ENCODE measurements around the gene PKIB.
"Not testable (repeated sequence)": the region's sequence is repeated elsewhere in the genome, so short reads cannot be mapped to it uniquely, and the experiment has no call there.

Gene PKIB

GRCh38 chr6:122621638-122622037, 11.4 kb downstream of the PKIB start:
- DNase-seq: no peak

- DNase-seq: no peak
Measured at GRCh38 chr6:122622479-122622878, 12.3 kb downstream of the PKIB start.

GRCh38 chr6:122623279-122623678, 13.1 kb downstream of the PKIB start:
- no peak for DNase-seq

GRCh38 chr6:122624853-122625252, 14.6 kb downstream of the PKIB start:
- DNase-seq: no peak

GRCh38 chr6:122628714-122629113, 18.5 kb downstream of the PKIB start:
- no peak for DNase-seq

GRCh38 chr6:122631571-122632249, 21.5 kb downstream of the PKIB start:
- no peak for DNase-seq

- no peak for DNase-seq
Measured at GRCh38 chr6:122640366-122640765, 30.2 kb downstream of the PKIB start.

- DNase-seq: no peak
Measured at GRCh38 chr6:122641819-122642218, 31.6 kb downstream of the PKIB start.

- DNase-seq: not testable (repeated sequence)
Measured at GRCh38 chr6:122642604-122643003, 32.4 kb downstream of the PKIB start.

- DNase-seq: no peak
Measured at GRCh38 chr6:122645256-122645655, 35.1 kb downstream of the PKIB start.

- no peak for DNase-seq
Measured at GRCh38 chr6:122647765-122648164, 37.6 kb downstream of the PKIB start.

- no peak for DNase-seq
Measured at GRCh38 chr6:122648726-122649125, 38.5 kb downstream of the PKIB start.

GRCh38 chr6:122649701-122650100, 39.5 kb downstream of the PKIB start:
- no peak for DNase-seq

GRCh38 chr6:122650403-122650802, 40.2 kb downstream of the PKIB start:
- DNase-seq: no peak

- DNase-seq: no peak
Measured at GRCh38 chr6:122651031-122651430, 40.8 kb downstream of the PKIB start.

- no peak for DNase-seq
Measured at GRCh38 chr6:122651604-122652003, 41.4 kb downstream of the PKIB start.

- no peak for DNase-seq
Measured at GRCh38 chr6:122652431-122652830, 42.2 kb downstream of the PKIB start.

- DNase-seq: no peak
Measured at GRCh38 chr6:122653094-122653493, 42.9 kb downstream of the PKIB start.

- DNase-seq: no peak
Measured at GRCh38 chr6:122654012-122654411, 43.8 kb downstream of the PKIB start.

- DNase-seq: no peak
Measured at GRCh38 chr6:122657601-122658000, 47.4 kb downstream of the PKIB start.

GRCh38 chr6:122660296-122660695, 50.1 kb downstream of the PKIB start:
- no peak for DNase-seq

GRCh38 chr6:122663981-122664380, 53.8 kb downstream of the PKIB start:
- DNase-seq: no peak

- no peak for DNase-seq
Measured at GRCh38 chr6:122665929-122666328, 55.7 kb downstream of the PKIB start.

GRCh38 chr6:122666418-122666817, 56.2 kb downstream of the PKIB start:
- no peak for DNase-seq

- DNase-seq: no peak
Measured at GRCh38 chr6:122669418-122669817, 59.2 kb downstream of the PKIB start.

All from RPMI8226 (cell line).